NCI-H510A (cell line): ENCODE results near the gene DLG1.
"Not testable (repeated sequence)": the region's sequence is repeated elsewhere in the genome, so short reads cannot be mapped to it uniquely, and the experiment has no call there.

ENCODE experiments used
- DNase-seq: peaks from one replicate; lab custom pipeline; 2025; lab: John Stamatoyannopoulos, UW

DLG1 gene

GRCh38 chr3:197244751-197245150 lies 53.7 kb downstream of the DLG1 start:
- DNase-seq, result no peak

- DNase-seq, result no peak
These were observed 55.5 kb downstream of the DLG1 start for GRCh38 chr3:197242784-197243432.

- DNase-seq, result no peak
These were observed 57.2 kb downstream of the DLG1 start for GRCh38 chr3:197241173-197241572.

GRCh38 chr3:197239857-197240256 lies 58.6 kb downstream of the DLG1 start:
- DNase-seq, result no peak

GRCh38 chr3:197238842-197239241 lies 59.6 kb downstream of the DLG1 start:
- DNase-seq, result no peak

- no peak for DNase-seq
These were observed 60.5 kb downstream of the DLG1 start for GRCh38 chr3:197237897-197238296.

GRCh38 chr3:197236362-197236761 lies 62.0 kb downstream of the DLG1 start:
- no peak for DNase-seq

- no peak for DNase-seq
These were observed 63.2 kb downstream of the DLG1 start for GRCh38 chr3:197234947-197235914.

- DNase-seq, result no peak
These were observed 67.1 kb downstream of the DLG1 start for GRCh38 chr3:197231321-197231720.

GRCh38 chr3:197229836-197230235 lies 68.6 kb downstream of the DLG1 start:
- DNase-seq, result no peak

GRCh38 chr3:197229178-197229577 lies 69.2 kb downstream of the DLG1 start:
- DNase-seq, result no peak

GRCh38 chr3:197227780-197228574 lies 70.4 kb downstream of the DLG1 start:
- DNase-seq, result no peak

GRCh38 chr3:197226179-197226578 lies 72.2 kb downstream of the DLG1 start:
- peak; percentile 35 for DNase-seq

- no peak for DNase-seq
These were observed 72.8 kb downstream of the DLG1 start for GRCh38 chr3:197225579-197225978.

GRCh38 chr3:197224034-197224444 lies 74.4 kb downstream of the DLG1 start:
- DNase-seq, result peak; percentile 24

GRCh38 chr3:197222937-197223370 lies 75.5 kb downstream of the DLG1 start:
- no peak for DNase-seq

- no peak for DNase-seq
These were observed 78.8 kb downstream of the DLG1 start for GRCh38 chr3:197219619-197220018.

GRCh38 chr3:197218210-197218609 lies 80.2 kb downstream of the DLG1 start:
- DNase-seq, result no peak

- no peak for DNase-seq
These were observed 81.5 kb downstream of the DLG1 start for GRCh38 chr3:197216914-197217313.

GRCh38 chr3:197216169-197216860 lies 82.1 kb downstream of the DLG1 start:
- no peak for DNase-seq

- DNase-seq, result no peak
These were observed 86.1 kb downstream of the DLG1 start for GRCh38 chr3:197212290-197212689.

GRCh38 chr3:197211698-197212097 lies 86.7 kb downstream of the DLG1 start:
- not testable (repeated sequence) for DNase-seq
